Fibroblast of lung (primary cell): ENCODE measurements around the gene STPG1. TPM values are rescaled to one million over a fixed set of nuclear protein-coding genes. Genes with fewer than 3 reads are reported as not detected.

Source experiments
- DNase-seq, 2 donors: peaks; one replicate each; pipeline versions ENCODE4 v3.0.0 to v3.0.0-alpha.2; 2010; ENCODE audit warnings: low read depth in 2 of 2
- H2AFZ ChIP-seq: 2 replicates; pipeline ENCODE4 v1.5.1; 2012; ENCODE audit warnings: low read length, control low read depth, inconsistent platforms
- H3K27ac ChIP-seq: 2 replicates; pipeline ENCODE4 v1.5.1; 2011; ENCODE audit warnings: low read length, control low read depth; ENCODE audit not compliant: insufficient read depth
- H3K27me3 ChIP-seq: 2 replicates; pipeline ENCODE4 v1.5.1; 2011; ENCODE audit warnings: mild to moderate bottlenecking, low read length; ENCODE audit not compliant: control insufficient read depth, insufficient read depth
- H3K36me3 ChIP-seq: 2 replicates; pipeline ENCODE4 v1.5.1; 2011; ENCODE audit warnings: low read length; ENCODE audit not compliant: control insufficient read depth, insufficient read depth
- H3K4me1 ChIP-seq: 2 replicates; pipeline ENCODE4 v1.5.1; 2011; ENCODE audit warnings: low read length; ENCODE audit not compliant: control insufficient read depth, insufficient read depth; ENCODE audit errors: extremely low read depth
- H3K4me2 ChIP-seq: 2 replicates; pipeline ENCODE4 v1.5.1; 2011; ENCODE audit warnings: low read length, control low read depth; ENCODE audit not compliant: insufficient read depth; ENCODE audit errors: extremely low read depth
- H3K4me3 ChIP-seq, 4 experiments: fragments of 200-600 bp in 1 of 4; sonication (generic) in 1 of 4; replicated peaks in 1 of 4; 2 replicates each; pipeline ENCODE4 v1.5.1; 2011 to 2016; ENCODE audit warnings: low read length in 4 of 4, low read depth in 3 of 4, mild to moderate bottlenecking in 3 of 4, control low read depth in 2 of 4, inconsistent platforms in 1 of 4, mixed read lengths in 1 of 4; ENCODE audit not compliant: insufficient read depth in 1 of 4; ENCODE audit errors: control extremely low read depth in 1 of 4
- H3K79me2 ChIP-seq: 2 replicates; pipeline ENCODE4 v1.5.1; 2012; ENCODE audit warnings: mild to moderate bottlenecking, low read length, inconsistent platforms; ENCODE audit not compliant: control insufficient read depth, insufficient read depth
- H3K9ac ChIP-seq: 2 replicates; pipeline ENCODE4 v1.5.1; 2011; ENCODE audit warnings: mild to moderate bottlenecking, low read length, control low read depth; ENCODE audit not compliant: insufficient read depth
- H3K9me3 ChIP-seq: 2 replicates; pipeline ENCODE4 v1.5.1; 2012; ENCODE audit warnings: low read depth, low read length; ENCODE audit not compliant: control insufficient read depth, insufficient read depth
- H4K20me1 ChIP-seq: 2 replicates; pipeline ENCODE4 v1.5.1; 2011; ENCODE audit warnings: low read length; ENCODE audit not compliant: control insufficient read depth, insufficient read depth; ENCODE audit errors: extremely low read depth
- CTCF ChIP-seq, 2 donors: IDR thresholded peaks in 1 of 2; conservative IDR thresholded peaks in 1 of 2; 1 replicate in 1 of 2; 2 replicates in 1 of 2; pipeline ENCODE4 v1.5.1; 2011 to 2012; ENCODE audit warnings: low read length in 2 of 2, control low read depth in 1 of 2, inconsistent platforms in 1 of 2, low read depth in 1 of 2, mild to moderate bottlenecking in 1 of 2
- EZH2 ChIP-seq: IDR thresholded peaks from 2 replicates; pipeline ENCODE4 v1.5.1; 2012; ENCODE audit warnings: low read length, control low read depth, mild to moderate bottlenecking; ENCODE audit errors: missing control alignments
- polyA plus RNA-seq, 2 donors: library from polyadenylated mRNA; depleted of rRNA in 1 of 2; stranded (reverse) in 1 of 2; unstranded in 1 of 2; fragments of >200 nt; gene quantifications; 2 replicates each; pipeline ENCODE4 v1.2.1, GENCODE V29; 2011 to 2012; ENCODE audit warnings: missing spikeins in 1 of 2
- total RNA-seq: library from RNA; depleted of rRNA; stranded (reverse); fragments of >200 nt; gene quantifications from 2 replicates; pipeline ENCODE4 v1.2.1, GENCODE V29; 2014

Gene STPG1
- total and polyA plus RNA-seq, 2 donors (not counting 1 experiment from before 2014, with no cell fraction given) = 7.9 to 8.5 TPM

DNA sequence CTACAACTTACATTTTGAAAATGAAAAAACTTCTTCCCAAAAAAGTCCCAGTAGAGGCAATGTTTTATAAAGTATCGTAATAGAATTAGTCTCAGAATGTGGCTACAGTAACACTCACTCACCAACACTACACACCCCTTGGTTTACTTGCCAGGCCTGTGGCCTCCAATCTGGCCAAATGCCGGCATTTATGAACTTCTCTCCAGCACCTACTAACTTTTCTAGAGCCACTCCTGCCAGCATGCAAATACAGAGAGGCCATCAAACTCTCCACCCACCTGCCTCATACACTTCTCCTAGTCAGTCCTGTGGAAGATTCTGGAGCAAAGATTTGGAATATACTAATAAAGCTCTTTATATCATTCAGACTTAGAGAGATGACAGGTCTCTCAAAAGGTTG is 32.3 kb downstream of the STPG1 start:
- Histone ChIP-seq H3K4me2 (no peak overlapping the region), H2AFZ (no peak overlapping the region), H3K9ac (no peak overlapping the region), H4K20me1 (no peaks in the 10 kb centered on the region), H3K9me3 (no peaks in the 10 kb centered on the region), H3K4me1 (peaks cover 4% of the 10 kb centered on the region), H3K27ac (no peak overlapping the region), H3K27me3 (no peaks in the 10 kb centered on the region), H3K36me3 (peaks cover 2% of the 10 kb centered on the region), H3K4me3 (no peak overlapping the region), H3K79me2 (no peaks in the 10 kb centered on the region)
- no peak for TF ChIP-seq EZH2
- TF ChIP-seq CTCF (conservative IDR thresholded peaks at IDR 0.05 in 1 of 2, IDR thresholded peaks at IDR 0.05 in 1 of 2; ENCODE audit: low read depth in 1 of 2, low read length in 2 of 2) = no peak
- no peak for DNase-seq

DNA sequence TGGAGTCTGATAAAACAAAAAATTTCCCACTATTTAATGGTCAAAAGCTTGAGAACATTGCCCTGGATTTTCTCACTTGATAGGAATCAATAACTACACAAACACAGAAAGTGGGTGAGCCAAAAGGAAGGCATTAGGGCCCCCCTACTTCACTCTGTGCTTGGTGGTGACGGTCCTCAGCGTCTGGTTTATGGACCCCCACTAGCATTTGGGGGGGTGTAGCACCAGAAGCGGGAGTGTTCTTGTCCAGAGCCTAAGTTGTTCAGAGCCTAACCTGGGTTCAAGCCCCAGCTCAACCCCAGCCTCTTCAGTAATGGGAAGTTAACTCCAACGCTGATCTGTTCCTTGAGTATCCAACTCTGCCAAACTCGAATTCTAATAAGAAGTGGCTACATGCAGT is 33.1 kb downstream of the STPG1 start:
- H3K9me3 ChIP-seq = no peaks in the 10 kb centered on the region
- no peak overlapping the region for H3K9ac ChIP-seq
- H4K20me1 ChIP-seq = no peaks in the 10 kb centered on the region
- TF ChIP-seq EZH2 (no peak), CTCF (conservative IDR thresholded peaks at IDR 0.05 in 1 of 2, IDR thresholded peaks at IDR 0.05 in 1 of 2; ENCODE audit: low read depth in 1 of 2, low read length in 2 of 2) (no peak)
- H2AFZ ChIP-seq = no peak overlapping the region
- H3K4me3 ChIP-seq = no peak overlapping the region
- peaks cover 4% of the 10 kb centered on the region for H3K4me1 ChIP-seq
- H3K79me2 ChIP-seq = no peaks in the 10 kb centered on the region
- peaks cover 2% of the 10 kb centered on the region for H3K36me3 ChIP-seq
- DNase-seq = no peak
- no peak overlapping the region for H3K4me2 ChIP-seq
- no peaks in the 10 kb centered on the region for H3K27me3 ChIP-seq
- H3K27ac ChIP-seq = no peak overlapping the region

GRCh38 chr1:24379733-24380315 is 33.8 kb downstream of the STPG1 start:
- Histone ChIP-seq H3K9ac (no peak overlapping the region), H3K36me3 (peaks cover 2% of the 10 kb centered on the region), H4K20me1 (no peaks in the 10 kb centered on the region), H3K27ac (no peak overlapping the region), H3K4me2 (no peak overlapping the region), H3K4me3 (no peak overlapping the region), H2AFZ (no peak overlapping the region), H3K27me3 (no peaks in the 10 kb centered on the region), H3K4me1 (peaks cover 4% of the 10 kb centered on the region), H3K9me3 (no peaks in the 10 kb centered on the region), H3K79me2 (no peaks in the 10 kb centered on the region)
- DNase-seq = peak; percentile 35 to 45
- TF ChIP-seq EZH2 = no peak
- TF ChIP-seq CTCF (conservative IDR thresholded peaks at IDR 0.05 in 1 of 2, IDR thresholded peaks at IDR 0.05 in 1 of 2; ENCODE audit: low read depth in 1 of 2, low read length in 2 of 2) = no peak
